ENCODE data around the gene UBR1.
"Not testable (repeated sequence)": the region's sequence is repeated elsewhere in the genome, so short reads cannot be mapped to it uniquely, and the experiment has no call there.

The UBR1 gene

GRCh38 chr15:42919308-42919707 is 186.5 kb downstream of the UBR1 start:
- in situ Hi-C loops (cut with MboI; ENCODE audit: low sequenced_read_pairs) = no loop called here

- in situ Hi-C loops (cut with MboI; ENCODE audit: low sequenced_read_pairs) = no loop called here
Observed at GRCh38 chr15:42918047-42918446, 187.8 kb downstream of the UBR1 start.

DNA sequence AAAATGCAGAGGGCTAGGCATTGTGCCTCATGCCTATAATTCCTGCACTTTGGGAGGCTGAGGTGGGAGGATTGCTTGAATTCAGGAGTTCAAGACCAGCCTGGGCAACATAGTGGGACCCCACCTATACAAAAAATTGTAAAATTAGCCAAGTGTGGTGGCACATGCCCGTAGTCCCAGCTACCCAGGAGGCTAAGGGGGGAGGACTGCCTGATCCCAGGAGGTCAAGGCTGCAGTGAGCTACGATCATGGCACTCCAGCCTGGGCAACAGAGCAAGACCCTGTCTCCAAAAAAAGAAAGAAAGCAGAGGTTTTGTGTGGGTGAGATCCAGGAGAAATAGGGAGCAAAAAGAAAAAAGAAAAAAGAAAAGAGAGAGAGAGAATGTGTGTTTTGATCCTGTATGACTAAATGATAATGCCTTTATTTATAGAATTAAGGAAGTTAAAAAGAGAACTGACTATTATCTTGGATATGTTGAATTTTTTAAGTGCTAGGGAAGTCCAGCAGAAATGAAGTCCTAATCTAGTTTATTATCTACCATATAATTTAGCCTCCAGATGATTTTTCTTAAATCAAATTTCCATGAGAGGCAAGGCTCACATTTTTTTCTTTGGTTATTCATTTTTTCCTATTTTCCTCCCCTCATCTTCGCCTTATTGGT is 190.1 kb downstream of the UBR1 start:
- in situ Hi-C loops (cut with MboI; ENCODE audit: low sequenced_read_pairs) = no loop called here

DNA sequence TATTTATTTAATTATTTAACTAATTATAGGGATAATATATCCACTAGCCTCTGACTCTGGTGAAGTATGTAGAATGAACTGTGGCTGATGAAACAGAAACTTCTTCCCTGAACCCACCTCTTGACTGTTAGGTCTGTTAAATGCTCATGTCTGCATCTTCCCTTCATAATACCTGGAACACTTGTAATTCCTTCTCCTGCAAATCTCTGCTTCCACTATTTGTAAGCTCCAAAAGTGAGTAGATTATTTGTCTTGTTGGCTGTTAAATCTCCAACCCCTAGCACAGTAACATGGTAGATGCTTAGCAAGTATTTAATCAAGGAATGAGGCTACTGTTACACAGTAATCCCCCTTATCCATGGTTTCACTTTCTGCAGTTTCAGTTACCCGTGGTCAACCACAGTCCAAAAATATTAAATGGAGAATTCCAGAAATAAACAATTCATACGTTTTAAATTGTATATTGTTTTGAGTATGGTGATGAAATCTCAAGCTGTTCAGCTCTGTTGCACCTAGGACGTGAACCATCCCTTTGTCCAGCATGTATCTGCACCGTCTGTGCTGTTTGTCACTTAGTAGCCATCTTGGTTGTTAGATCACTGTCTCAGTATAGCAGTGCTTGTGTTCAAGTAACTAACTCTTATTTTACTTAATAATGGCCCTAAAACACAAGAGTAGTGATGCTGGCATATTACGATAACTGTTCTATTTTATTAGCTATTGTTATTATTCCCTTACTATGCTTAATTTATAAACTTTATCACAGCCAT is 190.9 kb downstream of the UBR1 start:
- in situ Hi-C loops (cut with MboI; ENCODE audit: low sequenced_read_pairs) = no loop called here

DNA sequence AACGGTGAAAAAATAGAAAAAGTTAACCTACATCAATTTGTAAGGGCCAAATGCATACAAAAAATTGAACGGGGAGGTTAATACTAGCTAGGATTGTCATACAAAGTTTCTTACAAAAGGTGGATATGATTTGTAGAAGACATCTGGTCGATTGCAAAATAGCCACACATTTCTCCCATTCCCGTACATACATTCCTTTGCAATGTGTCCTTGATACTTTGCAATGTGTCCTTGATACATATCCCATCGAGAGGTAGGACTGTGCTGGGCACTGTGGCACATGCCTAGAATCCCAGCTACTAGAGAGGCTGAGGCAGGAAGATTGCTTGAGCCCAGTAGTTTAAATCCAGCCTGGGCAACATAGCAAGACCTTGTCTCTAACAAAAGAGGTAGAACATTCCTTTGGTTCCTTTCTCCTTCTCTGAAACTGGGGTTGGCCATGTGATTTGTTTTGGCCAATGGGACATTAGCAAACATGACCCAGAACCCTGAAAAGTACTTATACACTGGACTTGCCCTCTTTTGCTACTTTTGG is 194.7 kb downstream of the UBR1 start:
- in situ Hi-C loops (cut with MboI; ENCODE audit: low sequenced_read_pairs) = no loop called here

DNA sequence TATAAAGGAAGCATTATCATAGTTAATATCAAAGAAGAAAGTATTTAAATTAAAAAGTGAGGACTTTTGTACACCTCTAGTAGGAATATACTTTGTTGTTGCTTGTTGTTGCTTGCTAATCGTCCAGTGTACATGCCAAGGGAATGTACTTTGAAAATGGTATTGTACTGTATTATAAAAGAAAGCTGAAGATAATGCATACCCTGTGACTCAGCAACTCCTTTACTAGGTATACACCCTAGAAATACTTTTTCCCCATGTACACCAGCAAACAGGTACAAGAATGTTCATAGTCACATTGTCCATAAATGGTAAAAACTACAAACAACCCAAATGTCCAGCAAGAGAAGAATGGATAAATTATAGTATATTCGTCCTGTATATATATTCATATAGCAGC is 197.3 kb downstream of the UBR1 start:
- in situ Hi-C loops (cut with MboI; ENCODE audit: low sequenced_read_pairs) = no loop called here

- in situ Hi-C loops (cut with MboI; ENCODE audit: low sequenced_read_pairs) = no loop called here
Observed at GRCh38 chr15:42903388-42904324, 202.2 kb downstream of the UBR1 start.

- in situ Hi-C loops (cut with MboI; ENCODE audit: low sequenced_read_pairs) = not testable (repeated sequence)
Observed at GRCh38 chr15:42893911-42894310, 211.9 kb downstream of the UBR1 start.
